HG02973 (cell line): ENCODE results near the gene MRPL46.
"Not testable (repeated sequence)": the region's sequence is repeated elsewhere in the genome, so short reads cannot be mapped to it uniquely, and the experiment has no call there.

Experiments used
- ATAC-seq: cut with Tn5 transposase; IDR thresholded peaks from one replicate; pipeline ENCODE4 v1.9.1; 2021; ENCODE audit warnings: moderate library complexity; ENCODE audit not compliant: unreplicated experiment

MRPL46 gene

DNA sequence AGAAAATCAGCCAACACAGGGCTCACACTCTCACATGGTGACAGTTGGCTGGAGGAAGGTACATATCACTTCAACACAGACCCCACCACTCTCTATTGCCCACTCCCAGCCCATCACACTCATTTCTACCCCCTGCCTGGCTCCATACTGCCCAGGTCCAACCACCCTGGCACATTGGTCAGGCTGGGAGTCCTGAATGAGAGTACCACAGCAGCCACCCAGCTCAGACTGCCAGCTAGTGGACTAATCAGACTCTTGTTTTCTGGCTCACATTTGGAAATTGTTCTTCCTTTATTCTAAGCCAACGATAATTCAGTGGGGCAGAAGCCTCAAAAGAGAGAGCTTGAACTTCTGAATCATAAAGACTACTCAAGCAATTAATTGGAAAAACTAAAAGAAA, 20.0 kb downstream of the MRPL46 start:
- no peak for ATAC-seq

DNA sequence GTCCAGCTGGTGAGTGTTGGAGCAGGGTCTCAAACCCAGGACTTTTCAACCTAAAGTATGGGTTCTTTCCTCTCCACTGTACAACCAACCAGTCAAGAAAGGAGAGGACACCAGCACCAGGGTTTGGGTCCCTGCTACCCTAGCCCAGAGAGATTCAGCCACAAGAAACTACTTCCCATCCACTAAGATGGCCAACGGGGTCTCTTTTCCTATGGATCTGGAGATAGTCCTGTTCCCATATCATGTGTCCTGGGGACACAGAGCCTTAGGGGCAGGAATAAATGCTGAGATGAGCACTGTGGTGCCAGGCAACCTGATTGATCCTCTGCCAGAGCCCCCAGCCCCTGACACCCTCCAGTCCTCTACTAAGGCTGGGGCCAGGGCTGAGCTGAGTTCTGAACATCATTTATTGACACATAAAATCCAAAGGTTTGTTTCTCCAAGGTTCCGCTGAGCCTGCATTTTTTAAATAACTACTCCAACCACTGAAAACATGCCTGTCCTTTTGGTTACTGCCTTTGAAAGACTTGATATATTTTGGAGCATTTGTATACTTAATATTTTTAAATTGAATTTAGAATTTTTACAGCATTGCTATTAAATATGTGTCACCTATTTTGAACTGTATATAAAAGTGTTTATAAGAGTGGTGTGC, 26.0 kb downstream of the MRPL46 start:
- no peak for ATAC-seq

DNA sequence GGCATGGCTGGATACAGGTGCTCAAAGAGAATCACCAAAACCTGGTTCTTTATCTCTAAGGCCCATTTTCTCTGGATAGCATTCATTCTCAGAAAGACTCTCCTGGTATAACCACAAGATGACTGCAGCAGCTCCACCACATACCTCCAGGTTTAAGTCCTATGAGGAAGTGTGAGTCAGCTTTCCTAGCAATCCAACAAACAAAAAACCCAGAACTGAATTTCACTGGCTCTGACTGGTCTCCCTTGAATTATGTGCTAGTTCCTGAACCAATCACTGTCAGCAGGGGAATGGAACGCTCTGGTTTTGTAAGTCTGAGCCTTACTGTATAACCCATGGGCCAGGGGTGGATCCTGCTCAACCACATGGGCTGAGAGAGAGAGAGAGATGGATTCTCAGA, 27.2 kb downstream of the MRPL46 start:
- no peak for ATAC-seq

DNA sequence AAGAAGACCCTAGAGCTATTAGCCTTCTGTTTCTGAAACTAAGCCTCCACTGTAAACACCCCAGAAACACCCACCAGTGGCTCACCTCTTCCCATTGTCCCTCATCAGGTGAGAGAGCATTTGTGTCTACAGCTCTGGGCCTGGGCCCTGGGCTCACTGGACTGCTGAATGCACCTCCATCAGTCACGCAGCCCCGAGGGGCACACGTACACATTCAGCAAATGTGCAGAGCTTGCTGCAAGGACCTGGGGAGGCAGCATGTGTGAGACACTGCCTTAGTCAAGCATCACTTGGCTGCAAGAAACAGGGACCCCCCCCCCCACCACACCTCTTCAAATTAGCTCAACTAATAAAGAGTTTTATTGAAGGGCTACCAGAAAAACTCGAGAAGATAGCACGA, 29.0 kb downstream of the MRPL46 start:
- no peak for ATAC-seq

DNA sequence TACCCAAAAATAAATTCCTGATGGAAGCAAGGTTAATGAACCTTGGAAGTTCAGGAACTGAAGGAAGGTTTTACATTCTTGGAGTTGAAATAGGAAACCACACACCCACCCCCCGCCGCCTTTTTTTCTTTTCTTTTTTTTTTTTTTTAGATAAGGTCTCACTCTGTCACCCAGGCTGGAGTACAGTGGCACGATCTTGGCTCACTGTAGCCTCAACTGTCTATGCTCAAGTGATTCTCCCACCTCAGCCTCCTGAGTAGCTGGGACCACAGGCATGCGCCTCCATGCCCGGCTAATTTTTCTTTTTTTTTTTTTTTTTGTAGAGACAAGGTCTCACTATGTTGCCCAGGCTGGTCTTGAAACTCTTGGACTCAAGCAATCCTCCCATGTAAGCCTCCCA, 33.1 kb downstream of the MRPL46 start:
- not testable (repeated sequence) for ATAC-seq

DNA sequence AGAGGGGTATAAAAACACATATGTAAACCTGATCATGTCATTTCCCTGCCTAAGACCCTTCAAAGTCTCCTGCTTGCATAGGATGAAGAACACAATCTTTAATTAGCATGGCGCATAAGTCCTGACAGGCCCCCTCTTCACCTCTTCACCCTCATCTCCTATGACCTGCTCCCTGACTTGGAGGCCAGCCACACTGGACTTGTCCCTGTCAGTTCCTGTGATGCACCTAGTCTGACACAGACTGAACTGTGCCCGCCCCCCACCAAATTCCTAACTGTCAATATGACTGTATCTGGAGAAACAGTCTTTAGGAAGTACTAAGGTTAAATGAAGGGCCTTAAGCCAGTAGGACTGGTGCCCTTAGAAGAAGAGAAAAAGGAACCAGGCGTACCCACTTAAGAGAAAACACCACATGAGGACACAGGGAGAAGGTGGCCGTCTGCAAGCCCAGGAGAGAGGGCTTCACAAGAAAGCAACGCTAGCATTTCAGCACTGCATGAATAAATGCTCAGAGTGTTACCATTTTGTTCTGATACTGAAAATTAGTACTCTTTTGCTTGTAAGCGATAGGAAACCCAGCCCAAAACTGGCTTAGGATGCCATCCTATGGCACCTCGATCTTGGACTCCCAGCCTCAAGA, 34.0 kb downstream of the MRPL46 start:
- no peak for ATAC-seq

DNA sequence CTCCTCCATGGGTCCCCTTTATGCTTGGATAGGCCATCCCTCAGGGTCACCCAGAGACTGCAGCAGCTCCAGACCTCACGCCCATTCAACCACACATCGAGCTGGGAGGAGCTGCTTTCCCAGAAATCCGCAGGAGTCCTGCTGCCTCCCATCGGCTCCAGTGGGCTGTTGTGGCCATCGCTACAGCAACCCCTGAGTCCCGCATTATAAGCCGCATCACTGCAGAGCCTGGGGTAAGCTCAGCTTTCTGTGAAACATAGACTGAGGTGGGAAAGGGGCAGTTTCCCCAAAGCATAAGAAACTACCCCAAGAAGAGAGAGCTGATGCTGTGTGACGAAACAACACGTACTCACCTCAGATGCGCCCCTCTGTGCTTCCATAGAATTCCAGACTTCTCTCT, 35.7 kb downstream of the MRPL46 start:
- no peak for ATAC-seq

DNA sequence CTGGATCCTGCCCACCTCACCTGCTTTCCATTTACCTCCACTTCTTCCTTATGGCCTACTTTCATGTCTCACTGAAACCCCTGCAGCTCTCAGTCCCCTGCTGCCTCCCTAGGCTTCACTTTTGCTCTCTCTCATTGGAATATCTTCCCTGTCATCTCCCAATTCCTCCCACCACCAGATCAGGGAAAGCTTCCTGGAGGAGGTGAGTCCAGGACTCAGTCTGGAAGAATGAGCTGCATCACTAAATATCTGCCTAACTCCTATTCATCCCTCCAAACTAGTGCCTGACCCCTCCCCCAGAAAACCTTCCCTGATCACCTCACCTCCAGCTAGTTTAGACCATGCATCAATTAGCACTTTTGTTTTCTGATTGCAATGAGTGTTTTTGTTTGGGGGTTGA, 37.1 kb downstream of the MRPL46 start:
- no peak for ATAC-seq

DNA sequence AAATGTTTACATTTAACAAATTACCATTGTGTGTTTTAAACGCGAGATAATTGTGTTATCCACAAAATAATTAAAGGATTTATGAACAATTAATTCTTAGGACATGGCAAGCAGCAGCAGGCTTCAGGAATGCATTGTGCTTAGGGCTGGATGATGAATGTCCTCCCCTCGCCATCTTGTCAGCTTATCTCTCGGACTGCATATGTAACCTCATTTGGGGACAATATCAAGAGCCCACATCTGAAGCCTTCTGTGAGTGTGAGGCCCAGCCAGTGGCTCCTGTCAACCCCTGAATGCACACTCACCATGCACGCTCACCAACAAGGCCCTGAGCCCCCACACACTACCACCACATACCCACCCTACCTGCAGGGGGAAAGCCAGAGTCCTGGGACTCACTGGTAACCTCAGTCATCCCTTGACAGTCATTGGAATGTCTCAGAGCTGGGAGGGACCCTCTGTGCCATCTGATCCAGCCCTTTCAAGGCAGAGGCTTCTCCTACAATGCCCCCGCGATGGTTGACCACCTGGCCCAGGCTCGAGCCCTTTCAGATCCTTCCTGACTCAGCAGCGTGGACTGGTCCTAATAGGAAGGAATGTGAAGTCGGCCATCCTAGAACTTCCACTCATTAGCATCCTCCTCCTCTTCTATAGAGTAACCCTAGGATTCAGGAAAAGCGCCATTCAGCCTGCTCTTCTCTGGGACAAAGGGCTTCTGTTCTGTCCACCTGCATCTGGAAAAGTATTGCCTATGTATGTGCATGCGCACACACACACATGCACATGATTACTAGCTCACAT, 38.2 kb downstream of the MRPL46 start:
- no peak for ATAC-seq

DNA sequence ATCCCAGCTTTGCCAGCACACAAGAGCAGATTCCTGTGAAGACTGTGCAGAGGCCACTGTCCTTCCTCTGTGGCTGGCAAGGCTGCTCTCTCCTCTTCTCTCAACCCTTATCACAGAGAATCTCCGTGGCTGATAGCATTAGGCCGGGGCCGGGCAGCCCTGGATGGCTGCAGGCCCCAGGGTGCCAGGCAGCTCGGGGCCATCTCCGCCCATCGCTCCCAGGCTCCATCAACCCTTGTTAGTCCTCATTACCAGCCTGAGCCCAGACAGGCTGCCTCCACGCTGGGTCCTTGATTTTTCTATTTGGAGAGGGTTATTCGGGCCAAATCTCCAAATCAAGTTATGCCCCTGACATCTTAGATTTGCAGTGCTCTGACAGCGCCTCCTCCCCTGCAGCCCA, 39.1 kb downstream of the MRPL46 start:
- ATAC-seq: no peak

DNA sequence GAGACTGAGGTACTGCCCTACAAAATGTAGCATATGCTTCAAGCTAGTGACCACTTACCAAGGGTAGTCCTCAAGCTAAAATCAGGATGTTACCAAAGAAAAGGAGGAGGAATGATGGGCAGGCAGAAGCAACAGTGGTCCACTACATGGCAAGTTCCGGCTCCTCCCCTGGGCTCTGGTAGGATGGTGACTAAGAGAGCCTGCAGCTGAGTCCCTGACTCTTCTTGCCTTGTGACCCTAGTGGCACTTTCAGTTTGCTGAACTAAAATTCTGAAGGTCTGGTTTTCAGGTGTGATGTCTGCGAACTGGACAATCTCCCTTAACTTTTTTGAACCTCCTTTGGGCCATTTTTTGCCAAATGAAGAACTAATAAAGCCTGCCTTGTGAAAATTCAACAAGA, 40.9 kb downstream of the MRPL46 start:
- no peak for ATAC-seq

DNA sequence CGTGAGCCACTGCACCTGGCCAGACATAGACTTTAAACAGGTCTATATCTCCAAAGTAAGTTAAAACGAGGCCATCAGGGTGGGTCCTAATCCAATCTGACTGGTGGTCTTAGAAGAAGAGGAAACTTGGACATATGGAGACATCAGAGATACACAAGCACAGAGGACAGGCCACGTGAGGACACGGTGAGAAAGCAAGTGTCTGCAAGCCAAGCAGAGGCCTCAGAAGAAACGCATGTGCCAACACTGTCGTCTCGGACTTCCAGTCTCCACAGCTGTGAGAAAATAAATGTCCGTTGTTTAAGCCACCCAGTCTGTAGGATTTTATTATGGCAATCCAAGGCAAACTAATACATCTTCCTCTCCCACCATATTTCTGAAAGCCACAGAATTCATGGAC, 43.9 kb downstream of the MRPL46 start:
- no peak for ATAC-seq

DNA sequence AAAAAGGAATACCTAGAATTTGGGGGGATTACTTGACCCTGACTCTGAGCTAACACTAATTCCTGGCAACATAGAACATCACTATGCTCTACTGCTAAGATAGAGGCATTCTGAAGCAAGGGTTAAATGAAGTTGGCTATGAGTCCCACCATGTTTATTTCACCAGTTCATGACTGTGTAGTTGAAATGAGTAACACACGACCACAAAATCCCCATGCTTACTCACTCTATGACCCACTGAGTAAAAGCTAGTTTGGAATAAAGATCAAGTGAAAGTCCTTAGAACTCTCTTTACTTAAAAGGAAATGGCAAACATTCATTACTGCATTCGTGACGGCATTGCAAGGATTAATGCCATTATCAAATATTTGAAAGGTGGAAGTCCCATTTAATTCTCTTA, 47.4 kb downstream of the MRPL46 start:
- ATAC-seq: peak; percentile 71
